Mammary epithelial cell (primary cell): ENCODE data around the gene DNAH17.

Source experiments
- EZH2 ChIP-seq: IDR thresholded peaks from 2 replicates; pipeline ENCODE4 v1.6.1; 2012; ENCODE audit warnings: low read length, inconsistent platforms, borderline replicate concordance
- TF ChIP-seq, protein P1 (sequence below), 2 donors: IDR thresholded peaks in 1 of 2; conservative IDR thresholded peaks in 1 of 2; 2 replicates each; pipeline ENCODE4 v1.5.1; 2011 to 2012; ENCODE audit warnings: inconsistent platforms in 2 of 2, low read length in 2 of 2, mild to moderate bottlenecking in 2 of 2, control low read depth in 1 of 2, low read depth in 1 of 2; ENCODE audit not compliant: insufficient read depth in 1 of 2; ENCODE audit errors: extremely low read depth in 1 of 2

- TF ChIP-seq, protein P1, sequence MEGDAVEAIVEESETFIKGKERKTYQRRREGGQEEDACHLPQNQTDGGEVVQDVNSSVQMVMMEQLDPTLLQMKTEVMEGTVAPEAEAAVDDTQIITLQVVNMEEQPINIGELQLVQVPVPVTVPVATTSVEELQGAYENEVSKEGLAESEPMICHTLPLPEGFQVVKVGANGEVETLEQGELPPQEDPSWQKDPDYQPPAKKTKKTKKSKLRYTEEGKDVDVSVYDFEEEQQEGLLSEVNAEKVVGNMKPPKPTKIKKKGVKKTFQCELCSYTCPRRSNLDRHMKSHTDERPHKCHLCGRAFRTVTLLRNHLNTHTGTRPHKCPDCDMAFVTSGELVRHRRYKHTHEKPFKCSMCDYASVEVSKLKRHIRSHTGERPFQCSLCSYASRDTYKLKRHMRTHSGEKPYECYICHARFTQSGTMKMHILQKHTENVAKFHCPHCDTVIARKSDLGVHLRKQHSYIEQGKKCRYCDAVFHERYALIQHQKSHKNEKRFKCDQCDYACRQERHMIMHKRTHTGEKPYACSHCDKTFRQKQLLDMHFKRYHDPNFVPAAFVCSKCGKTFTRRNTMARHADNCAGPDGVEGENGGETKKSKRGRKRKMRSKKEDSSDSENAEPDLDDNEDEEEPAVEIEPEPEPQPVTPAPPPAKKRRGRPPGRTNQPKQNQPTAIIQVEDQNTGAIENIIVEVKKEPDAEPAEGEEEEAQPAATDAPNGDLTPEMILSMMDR (conservative IDR thresholded peaks at IDR 0.05 in 1 of 2, IDR thresholded peaks at IDR 0.05 in 1 of 2; ENCODE audit: extremely low read depth in 1 of 2, insufficient read depth in 1 of 2, low read depth in 1 of 2, low read length in 2 of 2): no peak
- TF ChIP-seq EZH2: no peak
Observed at GRCh38 chr17:78426293-78426879, 150.8 kb downstream of the DNAH17 start.
